Effector memory CD4-positive, alpha-beta T cell (primary cell): ENCODE measurements around the gene FIGNL2.
A peak's percentile ranks its signal among the peaks of the same experiment; 100 is the strongest.

Source experiments
- DNase-seq, 3 donors: peaks; one replicate each; pipeline ENCODE4 v3.0.0-alpha.2; 2020
- H3K27ac ChIP-seq: 2 replicates; pipeline ENCODE4 v1.7.0; 2013; ENCODE audit warnings: mild to moderate bottlenecking, low read length, moderate library complexity; ENCODE audit not compliant: insufficient read depth, poor library complexity, severe bottlenecking
- H3K27me3 ChIP-seq: replicated peaks from 2 replicates; pipeline ENCODE4 v1.7.0; 2013; ENCODE audit warnings: mild to moderate bottlenecking, low read length; ENCODE audit not compliant: insufficient read depth, control insufficient read depth, poor library complexity, severe bottlenecking
- H3K36me3 ChIP-seq: 2 replicates; pipeline ENCODE4 v1.7.0; 2013; ENCODE audit warnings: mild to moderate bottlenecking, low read length, moderate library complexity; ENCODE audit not compliant: control insufficient read depth, insufficient read depth
- H3K4me1 ChIP-seq: 2 replicates; pipeline ENCODE4 v1.7.0; 2013; ENCODE audit warnings: low read length, mild to moderate bottlenecking; ENCODE audit not compliant: control insufficient read depth, insufficient read depth, poor library complexity, severe bottlenecking
- H3K4me3 ChIP-seq: 2 replicates; pipeline ENCODE4 v1.7.0; 2013; ENCODE audit warnings: low read length, low read depth, mild to moderate bottlenecking; ENCODE audit not compliant: insufficient read depth, poor library complexity, severe bottlenecking
- H3K9me3 ChIP-seq: 2 replicates; pipeline ENCODE4 v1.7.0; 2013; ENCODE audit warnings: mild to moderate bottlenecking, low read length, moderate library complexity; ENCODE audit not compliant: control insufficient read depth
- total RNA-seq, 3 donors: gene quantifications; one replicate each; lab custom pipeline; 2026; lab: John Stamatoyannopoulos, UW

The FIGNL2 gene, protein sequence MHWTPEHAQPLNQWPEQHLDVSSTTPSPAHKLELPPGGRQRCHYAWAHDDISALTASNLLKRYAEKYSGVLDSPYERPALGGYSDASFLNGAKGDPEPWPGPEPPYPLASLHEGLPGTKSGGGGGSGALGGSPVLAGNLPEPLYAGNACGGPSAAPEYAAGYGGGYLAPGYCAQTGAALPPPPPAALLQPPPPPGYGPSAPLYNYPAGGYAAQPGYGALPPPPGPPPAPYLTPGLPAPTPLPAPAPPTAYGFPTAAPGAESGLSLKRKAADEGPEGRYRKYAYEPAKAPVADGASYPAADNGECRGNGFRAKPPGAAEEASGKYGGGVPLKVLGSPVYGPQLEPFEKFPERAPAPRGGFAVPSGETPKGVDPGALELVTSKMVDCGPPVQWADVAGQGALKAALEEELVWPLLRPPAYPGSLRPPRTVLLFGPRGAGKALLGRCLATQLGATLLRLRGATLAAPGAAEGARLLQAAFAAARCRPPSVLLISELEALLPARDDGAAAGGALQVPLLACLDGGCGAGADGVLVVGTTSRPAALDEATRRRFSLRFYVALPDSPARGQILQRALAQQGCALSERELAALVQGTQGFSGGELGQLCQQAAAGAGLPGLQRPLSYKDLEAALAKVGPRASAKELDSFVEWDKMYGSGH
- 0.96 to 1.9 (median 1.7) reads per million in 3 donors for total RNA-seq

DNA sequence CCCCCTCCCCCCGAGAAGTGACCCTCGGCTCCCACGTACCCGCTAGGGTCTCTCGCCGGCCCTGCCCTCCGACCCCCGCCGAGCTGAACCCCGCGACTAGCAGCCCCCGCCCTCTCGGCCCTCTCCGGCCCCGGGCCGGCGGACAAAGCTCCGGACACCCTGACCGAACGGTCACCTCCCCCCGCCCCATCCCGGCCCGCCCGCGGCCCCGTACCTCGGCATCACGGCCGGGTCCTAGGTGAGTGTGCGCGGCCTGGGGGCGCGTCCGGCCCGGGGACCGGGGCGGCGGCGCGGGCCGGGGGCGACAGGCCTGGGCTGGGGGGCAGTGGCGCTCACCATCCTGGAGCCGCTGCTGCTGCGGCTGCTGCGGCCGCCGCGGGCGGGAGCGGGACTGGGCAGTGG is at the start of gene FIGNL2:
Gene FIGNL2, minus strand, starts transcription at position 393 of the 402 bp plus-strand sequence. CDS start 26,305 bp downstream, outside the sequence.
- peaks cover 38% of the 10 kb centered on the region for H3K27me3 ChIP-seq
- no peaks in the 10 kb centered on the region for H3K9me3 ChIP-seq
- H3K4me1 ChIP-seq: peaks cover 28% of the 10 kb centered on the region
- no peaks in the 10 kb centered on the region for H3K36me3 ChIP-seq
- peak within 1 kb of the TSS; percentile 53 for H3K4me3 ChIP-seq
- DNase-seq: no peak
- H3K27ac ChIP-seq: no peak within 1 kb of the TSS

DNA sequence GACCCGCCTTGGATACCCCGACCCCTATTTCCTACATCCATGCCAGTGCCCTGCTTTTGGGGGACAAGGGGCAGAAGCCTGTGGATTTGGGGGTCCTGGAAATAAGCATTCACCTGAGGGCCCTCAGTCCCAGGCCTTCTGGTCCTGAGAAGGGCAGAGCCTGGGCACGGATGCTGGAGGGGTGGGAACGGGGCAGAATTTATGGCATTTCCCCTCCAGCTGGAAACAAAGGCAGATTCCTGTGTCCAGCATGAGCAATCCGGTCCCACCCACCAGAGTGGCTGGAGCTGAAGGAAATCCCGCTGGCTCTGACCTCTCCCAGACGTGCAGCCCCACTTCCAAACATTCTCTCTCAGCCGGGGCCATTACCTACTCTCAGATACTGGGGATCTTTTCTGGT is 48.7 kb upstream of the FIGNL2 start:
- H3K4me3 ChIP-seq: no peak overlapping the region
- H3K4me1 ChIP-seq: no peaks in the 10 kb centered on the region
- H3K36me3 ChIP-seq: no peaks in the 10 kb centered on the region
- no peaks in the 10 kb centered on the region for H3K27me3 ChIP-seq
- no peaks in the 10 kb centered on the region for H3K9me3 ChIP-seq
- no peak for DNase-seq
- no peak overlapping the region for H3K27ac ChIP-seq

DNA sequence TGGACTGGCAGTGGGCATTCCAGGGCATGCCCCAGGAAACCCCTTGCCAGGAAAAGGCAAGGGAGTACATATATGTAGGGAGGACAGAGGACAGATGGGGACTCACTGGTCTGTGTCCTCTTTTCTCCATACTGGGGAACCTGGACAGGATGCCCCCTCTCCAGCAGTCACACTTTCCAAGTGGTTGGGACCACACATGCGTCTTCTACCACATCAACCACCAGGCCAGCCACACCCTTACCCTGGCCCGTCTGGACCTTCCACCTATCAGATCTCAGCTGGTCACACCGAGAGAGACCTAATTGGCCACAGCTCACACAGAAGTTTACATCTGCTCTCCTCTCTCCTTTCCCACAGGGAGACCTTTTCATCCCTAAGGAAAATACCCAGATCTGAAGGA is 47.7 kb upstream of the FIGNL2 start:
- Histone ChIP-seq H3K36me3 (no peaks in the 10 kb centered on the region), H3K27me3 (no peaks in the 10 kb centered on the region), H3K27ac (no peak overlapping the region), H3K4me1 (no peaks in the 10 kb centered on the region), H3K4me3 (no peak overlapping the region), H3K9me3 (no peaks in the 10 kb centered on the region)
- no peak for DNase-seq

DNA sequence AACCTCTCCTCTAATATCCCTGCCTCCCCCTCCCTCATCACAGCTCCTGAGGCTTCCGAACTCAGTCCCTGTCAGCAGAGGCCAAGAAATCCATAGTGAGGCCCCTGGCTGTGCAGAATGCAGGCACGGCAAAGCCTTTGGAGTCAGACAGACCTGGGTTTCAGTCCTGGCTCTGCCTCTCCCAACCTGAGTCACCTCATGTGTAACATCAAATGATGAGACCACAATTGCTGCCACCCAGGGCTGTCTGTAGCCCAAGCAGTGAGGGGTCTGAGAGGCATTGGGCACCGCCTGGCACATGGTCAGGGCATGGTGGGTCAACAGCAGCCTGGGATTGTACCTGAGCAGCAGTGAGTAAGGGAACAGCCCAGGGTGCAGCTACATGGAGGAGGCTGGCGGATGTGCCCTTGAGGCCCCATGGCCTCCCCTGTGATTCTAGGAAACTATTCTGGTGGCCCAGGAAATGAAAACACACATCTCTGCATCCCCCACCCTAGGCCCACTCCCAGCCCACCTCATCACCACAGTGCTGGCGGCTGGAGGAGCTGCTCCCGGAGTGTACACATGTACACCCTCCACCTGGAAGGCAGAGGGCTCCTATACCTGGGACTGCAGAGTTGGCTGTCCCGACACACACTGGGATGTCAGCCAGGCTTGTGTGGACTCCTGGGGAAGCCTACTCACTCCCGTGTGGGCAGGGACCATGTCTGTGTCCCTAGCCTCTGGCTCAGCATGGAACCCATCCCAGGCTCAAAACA is 47.0 kb upstream of the FIGNL2 start:
- Histone ChIP-seq H3K4me1 (no peaks in the 10 kb centered on the region), H3K27me3 (no peaks in the 10 kb centered on the region), H3K9me3 (no peaks in the 10 kb centered on the region), H3K4me3 (no peak overlapping the region), H3K36me3 (no peaks in the 10 kb centered on the region), H3K27ac (no peak overlapping the region)
- DNase-seq: no peak

DNA sequence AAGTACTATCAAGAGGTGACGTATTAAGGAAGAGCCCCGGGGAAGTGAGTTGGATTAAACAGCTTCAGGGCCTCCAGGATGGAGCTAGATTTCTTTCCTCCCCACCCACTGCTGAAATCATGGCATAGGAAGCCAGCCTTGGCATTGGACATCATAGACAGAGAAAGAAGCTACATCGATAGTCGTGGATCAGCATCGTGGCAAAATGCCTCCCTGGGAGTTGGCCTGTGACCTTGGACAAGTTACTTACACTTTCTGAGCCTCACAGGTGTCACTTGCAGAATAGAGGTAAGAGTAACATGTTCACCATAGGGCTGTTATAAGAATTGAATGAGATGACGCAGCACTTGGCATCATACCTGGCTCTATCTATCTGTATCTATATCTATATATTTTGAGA is 45.3 kb upstream of the FIGNL2 start:
- Histone ChIP-seq H3K36me3 (no peaks in the 10 kb centered on the region), H3K4me1 (no peaks in the 10 kb centered on the region), H3K4me3 (no peak overlapping the region), H3K27me3 (no peaks in the 10 kb centered on the region), H3K27ac (no peak overlapping the region), H3K9me3 (no peaks in the 10 kb centered on the region)
- no peak for DNase-seq

DNA sequence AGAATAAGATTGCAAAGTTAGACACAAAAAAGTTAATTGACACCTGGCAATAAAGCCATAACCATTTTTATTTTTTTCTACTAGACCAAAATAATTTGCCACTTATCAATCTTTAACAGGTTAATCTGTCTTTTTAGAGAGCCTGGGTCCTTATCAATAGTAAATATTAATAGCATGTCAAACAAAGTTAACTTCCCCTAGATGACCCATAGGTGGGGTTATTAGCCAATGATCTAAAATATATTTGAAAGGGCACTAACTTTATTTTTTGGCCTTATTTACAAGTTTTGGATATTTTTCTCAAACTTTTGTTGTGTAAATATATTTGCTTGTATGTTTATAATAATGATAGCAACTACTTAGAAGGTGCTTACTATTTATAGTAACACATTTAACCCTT is 43.3 kb upstream of the FIGNL2 start:
- no peak for DNase-seq
- Histone ChIP-seq H3K4me3 (no peak overlapping the region), H3K27ac (no peak overlapping the region), H3K4me1 (no peaks in the 10 kb centered on the region), H3K27me3 (no peaks in the 10 kb centered on the region), H3K9me3 (no peaks in the 10 kb centered on the region), H3K36me3 (no peaks in the 10 kb centered on the region)

DNA sequence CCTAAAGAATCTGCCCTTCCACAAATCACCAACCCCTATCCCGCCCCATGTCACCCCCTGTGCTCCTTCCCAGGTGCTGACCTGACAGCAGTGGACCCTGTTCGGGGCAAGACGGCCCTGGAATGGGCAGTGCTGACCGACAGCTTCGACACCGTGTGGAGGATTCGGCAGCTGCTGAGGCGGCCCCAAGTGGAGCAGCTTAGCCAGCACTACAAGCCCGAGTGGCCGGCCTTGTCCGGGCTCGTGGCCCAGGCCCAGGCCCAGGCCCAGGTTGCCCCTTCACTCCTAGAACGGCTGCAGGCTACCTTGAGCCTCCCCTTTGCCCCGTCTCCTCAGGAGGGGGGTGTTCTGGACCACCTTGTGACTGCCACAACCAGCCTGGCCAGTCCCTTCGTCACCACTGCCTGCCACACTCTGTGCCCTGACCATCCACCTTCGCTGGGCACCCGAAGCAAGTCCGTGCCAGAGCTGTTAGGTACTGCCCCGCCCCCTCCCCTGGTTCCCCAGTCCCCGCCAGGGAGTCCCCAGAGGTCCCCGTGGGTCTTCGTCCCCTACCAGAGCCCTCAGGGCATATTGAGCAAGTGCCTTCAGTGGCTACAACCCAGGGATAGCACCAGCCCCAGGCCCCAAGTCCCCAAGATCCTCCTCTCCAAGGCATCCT is 42.1 kb upstream of the FIGNL2 start:
- no peaks in the 10 kb centered on the region for H3K27me3 ChIP-seq
- no peaks in the 10 kb centered on the region for H3K9me3 ChIP-seq
- no peaks in the 10 kb centered on the region for H3K4me1 ChIP-seq
- DNase-seq: no peak
- no peak overlapping the region for H3K4me3 ChIP-seq
- no peaks in the 10 kb centered on the region for H3K36me3 ChIP-seq
- no peak overlapping the region for H3K27ac ChIP-seq

DNA sequence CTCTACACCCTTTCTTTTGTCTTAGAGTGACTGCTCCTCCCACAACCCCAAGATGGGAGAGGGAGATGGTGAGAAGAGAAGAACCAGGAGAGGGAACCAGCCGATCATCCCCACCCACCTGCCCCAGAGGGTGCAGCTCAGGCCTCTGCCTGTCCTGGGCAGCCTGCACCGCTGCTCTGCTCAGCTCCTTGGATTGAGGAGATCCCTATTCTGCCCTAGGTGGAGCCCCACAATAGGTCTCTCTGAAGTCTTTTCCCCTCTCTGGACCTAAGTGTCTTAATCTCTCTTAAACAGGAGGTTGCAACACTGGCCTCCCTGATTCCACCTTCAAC is 41.6 kb upstream of the FIGNL2 start:
- Histone ChIP-seq H3K36me3 (no peaks in the 10 kb centered on the region), H3K4me1 (no peaks in the 10 kb centered on the region), H3K27me3 (no peaks in the 10 kb centered on the region), H3K9me3 (no peaks in the 10 kb centered on the region), H3K27ac (no peak overlapping the region), H3K4me3 (no peak overlapping the region)
- no peak for DNase-seq

DNA sequence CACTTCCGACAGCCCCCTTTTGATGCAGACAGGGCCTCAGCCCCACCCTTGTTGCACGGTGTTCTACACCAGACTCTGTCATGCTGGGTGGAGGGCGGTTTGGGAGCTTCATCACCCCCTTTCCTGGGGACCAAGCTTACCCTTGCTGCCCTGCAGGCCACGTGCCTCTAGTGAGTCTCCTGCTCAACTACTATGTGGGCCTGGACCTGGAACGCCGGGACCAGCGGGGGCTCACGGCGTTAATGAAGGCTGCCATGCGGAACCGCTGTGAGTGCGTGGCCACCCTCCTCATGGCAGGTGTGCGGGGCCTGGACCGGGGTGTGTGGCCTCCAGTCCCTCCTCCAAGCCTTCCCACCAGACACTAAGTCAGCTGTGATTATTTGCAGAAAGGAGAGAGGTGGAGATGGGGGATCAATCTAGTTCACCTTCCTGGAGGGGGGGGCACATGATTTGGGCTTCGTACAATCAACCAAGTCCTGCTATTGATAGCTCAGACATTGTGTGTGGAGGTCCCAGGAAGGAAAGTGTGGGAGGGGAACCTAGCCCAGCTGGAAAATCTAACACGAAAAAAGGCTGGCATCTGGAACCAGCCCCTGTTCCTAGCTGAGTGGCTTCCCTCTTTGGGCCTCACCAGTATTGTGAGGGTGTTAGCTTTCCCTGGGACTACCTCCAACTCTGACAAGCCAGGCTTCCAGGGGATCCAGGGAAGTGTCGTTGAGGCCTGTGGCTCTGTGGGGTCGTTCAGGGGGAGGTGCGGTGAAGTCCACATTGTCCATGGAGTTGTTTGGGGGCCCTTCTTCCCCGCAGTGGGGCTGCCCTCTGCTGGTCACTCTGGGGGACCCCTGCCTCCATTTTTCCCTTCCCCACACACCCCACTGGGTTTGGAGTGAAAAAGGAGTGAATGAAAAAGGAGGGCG is 41.0 kb upstream of the FIGNL2 start:
- no peak overlapping the region for H3K27ac ChIP-seq
- H3K27me3 ChIP-seq: no peaks in the 10 kb centered on the region
- H3K4me3 ChIP-seq: no peak overlapping the region

More for the DNA sequence above, 41.0 kb upstream of the FIGNL2 start:
- Histone ChIP-seq H3K4me1 (no peaks in the 10 kb centered on the region), H3K9me3 (no peaks in the 10 kb centered on the region), H3K36me3 (no peaks in the 10 kb centered on the region)
- no peak for DNase-seq
